Measurements from ENCODE around the gene GDNF.
"Not testable (repeated sequence)": the region's sequence is repeated elsewhere in the genome, so short reads cannot be mapped to it uniquely, and the experiment has no call there.

Gene GDNF

GRCh38 chr5:37873988-37874387 lies 34.1 kb upstream of the GDNF start:
- Histone ChIP-seq H3K4me3 (no peak overlapping the region), H3K9ac (no peak overlapping the region), H3K36me3 (no peaks in the 10 kb centered on the region), H3K4me2 (no peak overlapping the region), H3K4me1 (peaks cover 0 to 11% (median 7%) of the 10 kb centered on the region in 10 experiments; a peak in 13 of 20 replicates), H3K9me3 (replicated peaks in 1 of 11) (peaks cover 6 to 13% (median 8%) of the 10 kb centered on the region in 11 experiments; a peak in 15 of 22 replicates), H4K20me1 (no peaks in the 10 kb centered on the region), H3K27ac (no peak overlapping the region), H3K27me3 (no peaks in the 10 kb centered on the region)
- no peak for TF ChIP-seq Cebpa-rat (IDR thresholded peaks at IDR 0.05)

- Histone ChIP-seq H3K27me3 (no peaks in the 10 kb centered on the region), H3K36me3 (no peaks in the 10 kb centered on the region), H3K4me2 (no peak overlapping the region), H3K4me3 (no peak overlapping the region), H3K9me3 (replicated peaks in 1 of 11) (peaks cover 6 to 10% (median 8%) of the 10 kb centered on the region in 11 experiments; a peak in 15 of 22 replicates), H3K4me1 (no peaks in the 10 kb centered on the region), H3K9ac (no peak overlapping the region), H4K20me1 (no peaks in the 10 kb centered on the region), H3K27ac (no peak overlapping the region)
- no peak for TF ChIP-seq Cebpa-rat (IDR thresholded peaks at IDR 0.05)
Observed at GRCh38 chr5:37871023-37871815, 31.4 kb upstream of the GDNF start.

GRCh38 chr5:37869216-37869615 lies 29.4 kb upstream of the GDNF start:
- H3K4me3 ChIP-seq: no peak overlapping the region
- no peaks in the 10 kb centered on the region for H4K20me1 ChIP-seq
- H3K9ac ChIP-seq: no peak overlapping the region
- no peaks in the 10 kb centered on the region for H3K27me3 ChIP-seq
- no peak overlapping the region for H3K4me2 ChIP-seq
- H3K27ac ChIP-seq: no peak overlapping the region
- H3K9me3 ChIP-seq (replicated peaks in 1 of 11): peaks cover 6 to 9% (median 7%) of the 10 kb centered on the region in 11 experiments; a peak in 15 of 22 replicates
- TF ChIP-seq Cebpa-rat (IDR thresholded peaks at IDR 0.05): no peak
- H3K4me1 ChIP-seq: no peaks in the 10 kb centered on the region
- no peaks in the 10 kb centered on the region for H3K36me3 ChIP-seq

- Histone ChIP-seq H4K20me1 (no peaks in the 10 kb centered on the region), H3K27ac (no peak overlapping the region), H3K4me1 (no peaks in the 10 kb centered on the region), H3K27me3 (no peaks in the 10 kb centered on the region), H3K9me3 (replicated peaks in 1 of 11) (peaks cover 5 to 8% (median 6%) of the 10 kb centered on the region in 11 experiments; a peak in 15 of 22 replicates), H3K9ac (no peak overlapping the region), H3K4me2 (no peak overlapping the region), H3K36me3 (no peaks in the 10 kb centered on the region), H3K4me3 (no peak overlapping the region)
- no peak for TF ChIP-seq Cebpa-rat (IDR thresholded peaks at IDR 0.05)
Observed at GRCh38 chr5:37867654-37868053, 27.8 kb upstream of the GDNF start.

GRCh38 chr5:37862907-37863306 lies 23.1 kb upstream of the GDNF start:
- not testable (repeated sequence) for H3K4me1 ChIP-seq; H3K36me3 ChIP-seq; H4K20me1 ChIP-seq; H3K27ac ChIP-seq; H3K4me3 ChIP-seq; H3K9ac ChIP-seq; H3K4me2 ChIP-seq; H3K27me3 ChIP-seq; H3K9me3 ChIP-seq (replicated peaks in 1 of 11)

- H4K20me1 ChIP-seq: no peaks in the 10 kb centered on the region
- no peaks in the 10 kb centered on the region for H3K36me3 ChIP-seq
- no peak overlapping the region for H3K9ac ChIP-seq
- H3K27me3 ChIP-seq: no peaks in the 10 kb centered on the region
- peak overlapping the region in 9 of 11 experiments; percentile 3 to 52 (median 38); a peak in 12 of 22 replicates for H3K4me2 ChIP-seq
- peaks cover under 1 to 7% (median 2%) of the 10 kb centered on the region in 11 experiments; a peak in 16 of 22 replicates for H3K9me3 ChIP-seq (replicated peaks in 1 of 11)
- no peak for TF ChIP-seq Cebpa-rat (IDR thresholded peaks at IDR 0.05)
- peak overlapping the region in 1 of 11 experiments; percentile 6; a peak in 1 of 22 replicates for H3K27ac ChIP-seq
- H3K4me1 ChIP-seq: peaks cover 6 to 10% (median 8%) of the 10 kb centered on the region in 10 experiments; a peak in 14 of 20 replicates
- no peak overlapping the region for H3K4me3 ChIP-seq
Observed at GRCh38 chr5:37860206-37860605, 20.4 kb upstream of the GDNF start.

- H3K9me3 ChIP-seq (replicated peaks in 1 of 11): peaks cover 5 to 11% (median 6%) of the 10 kb centered on the region in 11 experiments; a peak in 18 of 22 replicates
- no peaks in the 10 kb centered on the region for H4K20me1 ChIP-seq
- H3K36me3 ChIP-seq: no peaks in the 10 kb centered on the region
- H3K27ac ChIP-seq: peak overlapping the region in 2 of 11 experiments; percentile 6 to 15; a peak in 1 of 22 replicates
- H3K4me2 ChIP-seq: peak overlapping the region in 10 of 11 experiments; percentile 3 to 52 (median 38); a peak in 14 of 22 replicates
- TF ChIP-seq Cebpa-rat (IDR thresholded peaks at IDR 0.05): no peak
- H3K27me3 ChIP-seq: no peaks in the 10 kb centered on the region
- H3K4me1 ChIP-seq: peaks cover 6 to 10% (median 8%) of the 10 kb centered on the region in 10 experiments; a peak in 14 of 20 replicates
- H3K4me3 ChIP-seq: no peak overlapping the region
- H3K9ac ChIP-seq: no peak overlapping the region
Observed at GRCh38 chr5:37859805-37860204, 20.0 kb upstream of the GDNF start.

- Histone ChIP-seq H3K27me3 (no peaks in the 10 kb centered on the region), H3K27ac (no peak overlapping the region), H3K36me3 (no peaks in the 10 kb centered on the region), H3K9me3 (replicated peaks in 1 of 11) (peaks cover 9 to 16% (median 12%) of the 10 kb centered on the region in 11 experiments; a peak in 19 of 22 replicates), H3K4me1 (peaks cover 6 to 10% (median 8%) of the 10 kb centered on the region in 10 experiments; a peak in 14 of 20 replicates), H3K4me3 (no peak overlapping the region), H3K4me2 (no peak overlapping the region), H4K20me1 (no peaks in the 10 kb centered on the region), H3K9ac (no peak overlapping the region)
- no peak for TF ChIP-seq Cebpa-rat (IDR thresholded peaks at IDR 0.05)
Observed at GRCh38 chr5:37858250-37858649, 18.4 kb upstream of the GDNF start.

GRCh38 chr5:37857696-37858095 lies 17.9 kb upstream of the GDNF start:
- Histone ChIP-seq H3K9me3 (replicated peaks in 1 of 11) (peaks cover 9 to 16% (median 12%) of the 10 kb centered on the region in 11 experiments; a peak in 19 of 22 replicates), H3K27ac (no peak overlapping the region), H4K20me1 (no peaks in the 10 kb centered on the region), H3K4me2 (no peak overlapping the region), H3K36me3 (no peaks in the 10 kb centered on the region), H3K9ac (no peak overlapping the region), H3K4me1 (peaks cover 6 to 10% (median 8%) of the 10 kb centered on the region in 10 experiments; a peak in 14 of 20 replicates), H3K27me3 (no peaks in the 10 kb centered on the region), H3K4me3 (no peak overlapping the region)
- TF ChIP-seq Cebpa-rat (IDR thresholded peaks at IDR 0.05): no peak
